GM19023 (cell line): ENCODE data around the gene C4BPA.
A peak's percentile ranks its signal among the peaks of the same experiment; 100 is the strongest.

Experiments used
- ATAC-seq: cut with Tn5 transposase; IDR thresholded peaks from one replicate; pipeline ENCODE4 v1.9.1; 2021; ENCODE audit warnings: mild to moderate bottlenecking, moderate library complexity; ENCODE audit not compliant: unreplicated experiment

Gene C4BPA

GRCh38 chr1:207077012-207077411 is 27.0 kb upstream of the C4BPA start:
- ATAC-seq: no peak

- ATAC-seq: peak; percentile 63
Observed at GRCh38 chr1:207077470-207078377, 26.3 kb upstream of the C4BPA start.

- no peak for ATAC-seq
Observed at GRCh38 chr1:207078578-207079132, 25.4 kb upstream of the C4BPA start.

- no peak for ATAC-seq
Observed at GRCh38 chr1:207079706-207080241, 24.3 kb upstream of the C4BPA start.

- no peak for ATAC-seq
Observed at GRCh38 chr1:207081088-207081487, 22.9 kb upstream of the C4BPA start.

GRCh38 chr1:207081806-207082205 is 22.2 kb upstream of the C4BPA start:
- no peak for ATAC-seq

- ATAC-seq: no peak
Observed at GRCh38 chr1:207084232-207084631, 19.8 kb upstream of the C4BPA start.

- ATAC-seq: no peak
Observed at GRCh38 chr1:207084701-207085180, 19.3 kb upstream of the C4BPA start.

GRCh38 chr1:207085887-207086286 is 18.1 kb upstream of the C4BPA start:
- ATAC-seq: no peak

- no peak for ATAC-seq
Observed at GRCh38 chr1:207088161-207088560, 15.9 kb upstream of the C4BPA start.

- no peak for ATAC-seq
Observed at GRCh38 chr1:207088701-207089626, 15.1 kb upstream of the C4BPA start, which contains the start of gene C4BPB. Gene C4BPB (plus strand): TSS chr1:207088860. CDS start chr1:207089532, 672 bp downstream.

GRCh38 chr1:207089627-207090355 is 14.2 kb upstream of the C4BPA start:
- ATAC-seq: no peak

GRCh38 chr1:207091200-207091908 is 12.7 kb upstream of the C4BPA start:
- no peak for ATAC-seq

- ATAC-seq: no peak
Observed at GRCh38 chr1:207093944-207094343, 10.1 kb upstream of the C4BPA start.

GRCh38 chr1:207097871-207098324 is 6.1 kb upstream of the C4BPA start:
- peak; percentile 88 for ATAC-seq

- no peak for ATAC-seq
Observed at GRCh38 chr1:207101720-207102119, 2.3 kb upstream of the C4BPA start.

GRCh38 chr1:207102146-207102545 is 1.9 kb upstream of the C4BPA start:
- ATAC-seq: no peak

GRCh38 chr1:207102659-207103058 is 1.4 kb upstream of the C4BPA start:
- no peak for ATAC-seq

- ATAC-seq: no peak
Observed at GRCh38 chr1:207109004-207109403, 5.0 kb downstream of the C4BPA start.
